GM12801 (cell line): ENCODE data around the gene SCRN1.

ENCODE experiments used
- CTCF ChIP-seq: IDR thresholded peaks from one replicate; pipeline ENCODE4 v1.5.1; 2011; ENCODE audit warnings: control low read depth; ENCODE audit not compliant: insufficient read length; ENCODE audit errors: extremely low read depth

Gene SCRN1

DNA sequence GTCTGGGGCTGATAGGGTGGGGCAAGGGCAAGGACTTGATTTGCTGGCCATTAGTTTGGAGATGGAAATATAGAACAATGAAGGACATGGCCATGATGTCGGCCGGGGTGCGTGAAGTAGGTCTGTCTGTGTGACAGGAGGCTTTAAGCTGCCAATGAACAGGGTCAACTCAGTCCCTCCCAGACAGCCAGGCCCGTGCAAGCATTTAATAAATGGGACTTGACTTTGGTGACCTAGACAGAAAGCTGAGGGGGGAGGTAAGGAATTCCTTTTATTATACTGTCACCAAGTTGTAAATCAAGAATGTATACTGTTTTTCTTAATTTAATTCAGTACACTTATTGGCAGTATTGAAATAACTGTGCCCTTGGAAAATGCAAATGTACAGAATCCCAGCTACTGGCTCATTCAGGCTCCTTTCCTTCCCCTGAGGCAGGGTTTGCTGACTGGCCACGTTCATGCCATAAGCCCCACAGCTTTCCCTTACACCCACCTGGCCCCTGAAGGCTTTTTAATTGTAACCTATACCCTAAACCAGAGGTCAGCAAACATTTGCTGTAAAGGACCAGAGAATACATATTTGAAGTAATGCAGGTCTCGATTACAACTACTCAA, 96.1 kb downstream of the SCRN1 start:
- TF ChIP-seq CTCF, result no peak

GRCh38 chr7:29892231-29892630, 97.4 kb downstream of the SCRN1 start:
- no peak for TF ChIP-seq CTCF

DNA sequence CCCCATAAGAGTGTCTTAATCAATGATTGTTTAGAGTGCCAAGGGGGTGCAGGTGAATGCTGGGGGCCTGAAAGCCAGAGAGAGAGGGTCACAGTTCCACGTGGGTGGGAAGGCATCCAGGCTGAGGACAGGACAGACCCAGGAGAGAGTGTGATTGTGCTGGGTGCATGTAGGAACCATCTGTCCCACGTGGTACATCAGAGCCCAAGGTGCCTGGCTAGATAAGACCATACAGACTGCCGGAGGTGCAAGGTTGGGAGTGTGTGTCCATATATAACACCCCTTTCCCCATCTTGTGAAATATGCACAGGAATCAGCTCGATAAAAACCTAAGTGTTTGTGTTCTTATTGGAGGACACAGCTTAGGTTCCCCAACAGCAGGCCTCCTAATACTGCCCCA, 97.8 kb downstream of the SCRN1 start:
- no peak for TF ChIP-seq CTCF

DNA sequence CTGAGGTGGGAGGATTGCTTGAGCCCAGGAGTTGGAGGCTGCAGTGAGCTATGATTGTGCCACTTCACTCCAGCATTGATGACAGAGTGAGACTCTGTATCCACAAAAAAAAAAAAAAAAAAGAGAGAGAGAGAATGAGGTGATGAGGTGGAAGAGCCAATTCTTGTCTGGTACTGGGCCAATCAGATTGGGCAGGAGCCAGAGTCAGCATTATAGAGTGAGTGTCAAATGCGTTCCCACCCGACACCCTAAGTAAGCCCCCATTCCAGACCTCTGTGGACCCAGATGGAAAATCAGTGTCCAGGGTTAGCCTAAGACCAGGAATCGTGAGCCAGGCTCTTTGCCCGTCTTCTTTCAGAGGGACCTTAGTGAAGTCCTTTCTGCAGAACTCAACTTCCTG, 99.3 kb downstream of the SCRN1 start:
- no peak for TF ChIP-seq CTCF

- no peak for TF ChIP-seq CTCF
Observed at GRCh38 chr7:29889288-29889687, 100.3 kb downstream of the SCRN1 start.

- no peak for TF ChIP-seq CTCF
Observed at GRCh38 chr7:29888006-29888405, 101.6 kb downstream of the SCRN1 start.

DNA sequence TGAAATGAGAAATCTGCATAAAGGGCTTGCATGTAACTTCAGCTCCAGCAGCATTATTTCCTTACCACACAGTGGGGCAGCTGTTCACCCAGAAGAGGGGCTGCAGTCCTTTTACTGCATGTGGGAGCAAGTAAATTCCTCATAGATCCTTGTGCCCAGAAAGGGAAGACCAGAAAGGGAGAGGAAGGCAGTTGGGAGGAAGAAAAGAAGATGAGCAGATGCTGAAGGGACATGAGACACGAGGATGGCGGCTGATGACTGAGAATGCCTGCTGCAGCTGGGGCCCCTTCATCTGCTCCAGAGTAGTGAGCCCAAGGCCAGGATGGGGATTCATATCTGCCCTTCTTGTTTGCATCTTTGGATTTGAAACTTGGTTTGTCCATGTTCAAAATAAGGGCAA, 102.8 kb downstream of the SCRN1 start:
- TF ChIP-seq CTCF, result no peak
